ENCODE results near the gene RTTN. TPM values are rescaled to one million over a fixed set of nuclear protein-coding genes. Genes with fewer than 3 reads are reported as not detected.

Gene RTTN
- total and polyA plus RNA-seq, 9 of the 15 experiments (the other 6 are each of a cell fraction or from before 2014, with no cell fraction given), result 3.1 to 18.3 (median 10.6) TPM

- BruUV-seq (replicated peaks), result no TSS peak
- H3K27me3 ChIP-seq (ENCODE audit: control insufficient read depth in 2 of 2, insufficient read depth in 2 of 2, low read length in 2 of 2), result no peaks in the 10 kb centered on the region
- in situ Hi-C loops (cut with MboI) (no loop called here), intact Hi-C loops (cut with micrococcal nuclease) (no loop called here)
- H3K9me1 ChIP-seq (ENCODE audit: control insufficient read depth, insufficient read depth, low read length), result no peaks in the 10 kb centered on the region
- TF ChIP-seq ZNF239 (CRISPR knock-in tag; IDR thresholded peaks at IDR 0.05) (no peak), NFIC (IDR thresholded peaks at IDR 0.05) (peak; percentile 77)
- no peak overlapping the region for H2AFZ ChIP-seq (ENCODE audit: low read depth, low read length)
- H3K4me2 ChIP-seq (ENCODE audit: insufficient read depth, low read length), result no peak overlapping the region
- no peaks in the 10 kb centered on the region for H4K20me1 ChIP-seq (replicated peaks; ENCODE audit: control insufficient read depth, insufficient read depth, low read length)
- FAIRE-seq (no peak), ATAC-seq (no peak), DNase-seq (ENCODE audit: extremely low read depth in 1 of 4, low spot score in 3 of 4) (no peak)
- POLR2A ChIA-PET, result no interaction called here
- H3K9ac ChIP-seq (ENCODE audit: insufficient read depth in 1 of 2, low read depth in 2 of 2, low read length in 2 of 2), result no peak overlapping the region
- no peaks in the 10 kb centered on the region; a peak in 1 of 5 replicates for H3K4me1 ChIP-seq (replicated peaks in 1 of 2; ENCODE audit: control insufficient read depth in 2 of 2, insufficient read depth in 2 of 2, low read length in 2 of 2)
- H3K4me3 ChIP-seq, result no peak overlapping the region
- H3K27ac ChIP-seq (ENCODE audit: extremely low read depth, low read depth, low read length), result no peak overlapping the region
- no peaks in the 10 kb centered on the region for H3K9me3 ChIP-seq (replicated peaks; ENCODE audit: control insufficient read depth, insufficient read depth, low read depth, low read length)
- CTCF ChIA-PET (ENCODE audit: low intra/inter-chr PET ratio), result no interaction called here
- no peaks in the 10 kb centered on the region for H3K36me3 ChIP-seq (ENCODE audit: control insufficient read depth, insufficient read depth, low read length)
- H3K79me2 ChIP-seq (ENCODE audit: control insufficient read depth, insufficient read depth, low read length), result no peaks in the 10 kb centered on the region
These were observed 206.9 kb downstream of the RTTN start for GRCh38 chr18:69998523-69998987.

GRCh38 chr18:69996951-69997798 lies 208.3 kb downstream of the RTTN start:
- H3K4me2 ChIP-seq (ENCODE audit: insufficient read depth, low read length), result no peak overlapping the region
- no peaks in the 10 kb centered on the region for H3K79me2 ChIP-seq (ENCODE audit: control insufficient read depth, insufficient read depth, low read length)
- H3K9me1 ChIP-seq (ENCODE audit: control insufficient read depth, insufficient read depth, low read length), result no peaks in the 10 kb centered on the region
- CTCF ChIA-PET (ENCODE audit: low intra/inter-chr PET ratio), result no interaction called here
- intact Hi-C loops (cut with micrococcal nuclease), result no loop called here
- 82% methylated on average over 7 of the region's 7 CpGs for WGBS (ENCODE audit: insufficient coverage, low coverage, missing lambda C conversion rate)
- no peak overlapping the region for H3K9ac ChIP-seq (ENCODE audit: insufficient read depth in 1 of 2, low read depth in 2 of 2, low read length in 2 of 2)
- POLR2A ChIA-PET, result no interaction called here
- H3K27me3 ChIP-seq (ENCODE audit: control insufficient read depth in 2 of 2, insufficient read depth in 2 of 2, low read length in 2 of 2), result no peaks in the 10 kb centered on the region
- no TSS peak for BruUV-seq (replicated peaks)
- no peaks in the 10 kb centered on the region for H3K9me3 ChIP-seq (replicated peaks; ENCODE audit: control insufficient read depth, insufficient read depth, low read depth, low read length)
- no peaks in the 10 kb centered on the region for H3K36me3 ChIP-seq (ENCODE audit: control insufficient read depth, insufficient read depth, low read length)
- H3K27ac ChIP-seq (ENCODE audit: extremely low read depth, low read depth, low read length), result no peak overlapping the region
- no peak for FAIRE-seq
- no peaks in the 10 kb centered on the region for H4K20me1 ChIP-seq (replicated peaks; ENCODE audit: control insufficient read depth, insufficient read depth, low read length)
- H3K4me1 ChIP-seq (replicated peaks in 1 of 2; ENCODE audit: control insufficient read depth in 2 of 2, insufficient read depth in 2 of 2, low read length in 2 of 2), result no peaks in the 10 kb centered on the region; a peak in 1 of 5 replicates
- no peak for DNase-seq (ENCODE audit: extremely low read depth in 1 of 4, low spot score in 3 of 4)
- H2AFZ ChIP-seq (ENCODE audit: low read depth, low read length), result no peak overlapping the region
- no peak overlapping the region for H3K4me3 ChIP-seq
- no peak for ATAC-seq
- in situ Hi-C loops (cut with MboI), result no loop called here
- no peak for TF ChIP-seq TOE1 (IDR thresholded peaks at IDR 0.05; ENCODE audit: borderline replicate concordance)
- TF ChIP-seq TOE1 (CRISPR knock-in tag; IDR thresholded peaks at IDR 0.05; ENCODE audit: borderline replicate concordance, low read depth), result no peak
- TF ChIP-seq HINFP (tag; conservative IDR thresholded peaks at IDR 0.05; ENCODE audit: low read depth), result no peak
- TF ChIP-seq ZNF444 (CRISPR knock-in tag; IDR thresholded peaks at IDR 0.05), result no peak
- TF ChIP-seq STAT5B (CRISPR knock-in tag; IDR thresholded peaks at IDR 0.05), result no peak
- TF ChIP-seq ZNF121 (CRISPR knock-in tag; conservative IDR thresholded peaks at IDR 0.05), result no peak
- TF ChIP-seq ZNF695 (CRISPR knock-in tag; IDR thresholded peaks at IDR 0.05), result no peak
- no peak for TF ChIP-seq NKRF (IDR thresholded peaks at IDR 0.05; ENCODE audit: borderline replicate concordance)
- no peak for TF ChIP-seq ZNF224 (CRISPR knock-in tag; IDR thresholded peaks at IDR 0.05)
